ENCODE data around the gene BCL2.
"Not testable (repeated sequence)": the region's sequence is repeated elsewhere in the genome, so short reads cannot be mapped to it uniquely, and the experiment has no call there.

Gene BCL2

GRCh38 chr18:63198868-63199742, 120.5 kb downstream of the BCL2 start:
- no peak for DNase-seq (ENCODE audit: low spot score)

- DNase-seq (ENCODE audit: low spot score): no peak
Measured at GRCh38 chr18:63198098-63198760, 121.3 kb downstream of the BCL2 start.

- DNase-seq (ENCODE audit: low spot score): no peak
Measured at GRCh38 chr18:63197246-63197869, 122.2 kb downstream of the BCL2 start.

- DNase-seq (ENCODE audit: low spot score): no peak
Measured at GRCh38 chr18:63195326-63196159, 124.0 kb downstream of the BCL2 start.

GRCh38 chr18:63192885-63193349, 126.7 kb downstream of the BCL2 start:
- no peak for DNase-seq (ENCODE audit: low spot score)

- no peak for DNase-seq (ENCODE audit: low spot score)
Measured at GRCh38 chr18:63192126-63192884, 127.3 kb downstream of the BCL2 start.

- DNase-seq (ENCODE audit: low spot score): no peak
Measured at GRCh38 chr18:63191413-63191812, 128.2 kb downstream of the BCL2 start.

GRCh38 chr18:63190838-63191237, 128.7 kb downstream of the BCL2 start:
- not testable (repeated sequence) for DNase-seq (ENCODE audit: low spot score)

GRCh38 chr18:63189817-63190216, 129.8 kb downstream of the BCL2 start:
- no peak for DNase-seq (ENCODE audit: low spot score)

GRCh38 chr18:63189041-63189440, 130.5 kb downstream of the BCL2 start:
- no peak for DNase-seq (ENCODE audit: low spot score)

GRCh38 chr18:63187791-63188460, 131.6 kb downstream of the BCL2 start:
- DNase-seq (ENCODE audit: low spot score): no peak

GRCh38 chr18:63187223-63187574, 132.4 kb downstream of the BCL2 start:
- DNase-seq (ENCODE audit: low spot score): no peak

- no peak for DNase-seq (ENCODE audit: low spot score)
Measured at GRCh38 chr18:63186520-63187222, 132.9 kb downstream of the BCL2 start.

GRCh38 chr18:63185984-63186383, 133.6 kb downstream of the BCL2 start:
- DNase-seq (ENCODE audit: low spot score): no peak

- no peak for DNase-seq (ENCODE audit: low spot score)
Measured at GRCh38 chr18:63183952-63184770, 135.4 kb downstream of the BCL2 start.

GRCh38 chr18:63183378-63183777, 136.2 kb downstream of the BCL2 start:
- DNase-seq (ENCODE audit: low spot score): no peak

- no peak for DNase-seq (ENCODE audit: low spot score)
Measured at GRCh38 chr18:63182861-63183260, 136.7 kb downstream of the BCL2 start.

GRCh38 chr18:63182310-63182772, 137.2 kb downstream of the BCL2 start:
- no peak for DNase-seq (ENCODE audit: low spot score)

GRCh38 chr18:63181706-63182309, 137.8 kb downstream of the BCL2 start:
- no peak for DNase-seq (ENCODE audit: low spot score)
